Tibial artery (tissue), 4 donors: Measurements from ENCODE around the gene INSL3.
A peak's percentile ranks its signal among the peaks of the same experiment; 100 is the strongest.
"Not testable (repeated sequence)": the region's sequence is repeated elsewhere in the genome, so short reads cannot be mapped to it uniquely, and the experiment has no call there.

Source experiments
- DNase-seq, 2 donors: peaks; one replicate each; pipeline ENCODE4 v3.0.0-alpha.2; 2019
- H3K27ac ChIP-seq, 2 donors: fragments of 200-600 bp; sonication (generic) in 1 of 2; 1 replicate in 1 of 2; 2 replicates in 1 of 2; pipeline ENCODE4 v1.5.1; 2018 to 2019; ENCODE audit warnings: mild to moderate bottlenecking in 1 of 2
- H3K27me3 ChIP-seq, 2 donors: fragments of 200-600 bp; sonication (generic) in 1 of 2; one replicate each; pipeline versions ENCODE4 v1.5.1 to v1.6.0; 2016 to 2019
- H3K36me3 ChIP-seq, 3 donors: fragments of 200-600 bp; sonication (generic) in 2 of 3; one replicate each; pipeline ENCODE4 v1.5.1; 2016 to 2019; ENCODE audit warnings: mild to moderate bottlenecking in 2 of 3
- H3K4me1 ChIP-seq, 4 donors: fragments of 200-600 bp; sonication (generic) in 2 of 4; 1 replicate in 3 of 4; 2 replicates in 1 of 4; pipeline ENCODE4 v1.5.1; 2016 to 2019
- H3K4me3 ChIP-seq, 2 donors: fragments of 200-600 bp; sonication (generic) in 1 of 2; 1 replicate in 1 of 2; 2 replicates in 1 of 2; pipeline ENCODE4 v1.5.1; 2018 to 2019; ENCODE audit warnings: mild to moderate bottlenecking in 2 of 2
- H3K9me3 ChIP-seq, 3 donors: fragments of 200-600 bp; sonication (generic) in 1 of 3; one replicate each; pipeline ENCODE4 v1.5.1; 2016 to 2019
- intact Hi-C: fragments of 100-400 bp; cut with DNase I; formaldehyde crosslinking; loops from one replicate; pipeline ENCODE4 v1.15.0; 2023; ENCODE audit warnings: low total_unique reads
- TF ChIP-seq, protein P1 (sequence below), 2 experiments: fragments of 200-600 bp in 1 of 2; fragments of 450-650 bp in 1 of 2; IDR thresholded peaks; one replicate each; pipeline ENCODE4 v1.5.1; 2017 to 2019; ENCODE audit warnings: antibody characterized with exemption in 2 of 2, mild to moderate bottlenecking in 1 of 2, moderate library complexity in 1 of 2

Gene INSL3

DNA sequence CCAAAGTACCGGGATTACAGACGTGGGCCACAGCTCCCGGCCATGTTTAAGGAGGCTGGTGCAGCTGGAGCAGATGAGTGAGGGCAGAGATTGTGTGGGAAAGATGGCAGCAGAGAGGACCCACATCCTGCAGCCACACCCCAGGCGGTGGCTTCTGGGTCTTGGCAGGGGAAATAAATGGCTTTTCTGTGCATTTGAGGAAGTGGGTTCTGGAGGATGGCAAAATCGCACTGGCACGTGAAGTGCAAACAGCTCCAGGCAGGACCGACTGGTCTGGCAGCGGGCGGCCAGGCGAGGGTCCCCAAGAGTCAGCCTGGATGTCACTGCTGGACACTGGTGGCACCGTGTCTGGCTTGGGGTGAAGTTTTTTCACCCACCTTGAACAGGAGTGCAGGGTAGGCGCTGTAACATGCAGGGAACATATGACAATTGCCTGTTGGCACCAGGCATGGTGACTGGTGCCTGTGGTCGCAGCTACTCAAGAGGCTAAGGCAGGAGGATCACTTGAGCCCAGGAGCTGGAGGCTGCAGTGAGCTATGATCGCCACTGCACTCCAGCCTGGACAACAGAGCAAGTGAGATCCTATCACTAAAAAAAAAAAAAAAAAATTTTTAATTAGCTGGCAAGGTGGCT is 17.9 kb downstream of the INSL3 start:
- H3K27me3 ChIP-seq = peaks cover 0 to 52% of the 10 kb centered on the region in 2 donors
- TF ChIP-seq, protein P1, sequence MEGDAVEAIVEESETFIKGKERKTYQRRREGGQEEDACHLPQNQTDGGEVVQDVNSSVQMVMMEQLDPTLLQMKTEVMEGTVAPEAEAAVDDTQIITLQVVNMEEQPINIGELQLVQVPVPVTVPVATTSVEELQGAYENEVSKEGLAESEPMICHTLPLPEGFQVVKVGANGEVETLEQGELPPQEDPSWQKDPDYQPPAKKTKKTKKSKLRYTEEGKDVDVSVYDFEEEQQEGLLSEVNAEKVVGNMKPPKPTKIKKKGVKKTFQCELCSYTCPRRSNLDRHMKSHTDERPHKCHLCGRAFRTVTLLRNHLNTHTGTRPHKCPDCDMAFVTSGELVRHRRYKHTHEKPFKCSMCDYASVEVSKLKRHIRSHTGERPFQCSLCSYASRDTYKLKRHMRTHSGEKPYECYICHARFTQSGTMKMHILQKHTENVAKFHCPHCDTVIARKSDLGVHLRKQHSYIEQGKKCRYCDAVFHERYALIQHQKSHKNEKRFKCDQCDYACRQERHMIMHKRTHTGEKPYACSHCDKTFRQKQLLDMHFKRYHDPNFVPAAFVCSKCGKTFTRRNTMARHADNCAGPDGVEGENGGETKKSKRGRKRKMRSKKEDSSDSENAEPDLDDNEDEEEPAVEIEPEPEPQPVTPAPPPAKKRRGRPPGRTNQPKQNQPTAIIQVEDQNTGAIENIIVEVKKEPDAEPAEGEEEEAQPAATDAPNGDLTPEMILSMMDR (IDR thresholded peaks at IDR 0.05) = no peak
- H3K4me1 ChIP-seq = no peaks in the 10 kb centered on the region
- H3K36me3 ChIP-seq = no peaks in the 10 kb centered on the region
- peak in 1 of 2 donors; percentile 57 for DNase-seq
- no peak overlapping the region for H3K4me3 ChIP-seq
- no peaks in the 10 kb centered on the region for H3K9me3 ChIP-seq
- intact Hi-C loops = no loop called here
- no peak overlapping the region for H3K27ac ChIP-seq

DNA sequence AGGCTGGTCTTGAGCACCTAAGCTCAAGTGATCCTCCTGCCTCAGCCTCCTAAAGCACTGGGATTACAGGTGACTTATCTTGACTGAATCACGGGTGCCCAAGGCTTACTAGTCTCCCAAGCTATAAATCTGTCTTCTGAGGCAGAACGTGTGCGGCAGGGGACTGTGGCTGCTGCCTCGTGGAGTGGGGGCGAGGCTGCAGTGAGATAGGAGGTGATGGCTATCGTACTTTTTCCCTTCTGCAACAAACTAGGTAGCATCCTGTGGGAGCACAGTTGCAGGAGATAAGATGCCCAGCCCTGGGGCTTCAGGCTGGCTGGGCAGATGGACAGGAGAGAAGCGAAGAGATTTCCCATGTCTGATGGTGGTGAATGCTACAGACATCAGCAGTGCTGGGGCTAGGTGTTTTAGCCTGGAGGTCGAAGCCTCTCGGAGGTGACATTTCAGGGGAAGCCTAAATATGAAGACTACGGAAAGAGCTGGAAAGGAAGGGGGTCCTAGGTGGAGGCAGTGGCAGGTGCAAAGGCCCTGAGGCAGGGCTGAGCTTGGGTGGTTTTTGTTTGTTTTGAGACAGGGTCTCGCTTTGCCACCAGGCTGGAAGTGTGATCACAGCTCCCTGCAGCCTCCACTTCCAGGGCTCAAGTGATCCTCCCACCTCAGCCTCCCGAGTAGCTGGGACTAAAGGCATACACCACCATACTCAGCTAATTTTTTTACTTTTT is 19.0 kb downstream of the INSL3 start:
- no peaks in the 10 kb centered on the region for H3K4me1 ChIP-seq
- no peaks in the 10 kb centered on the region for H3K9me3 ChIP-seq
- TF ChIP-seq, protein P1 (IDR thresholded peaks at IDR 0.05) = no peak
- no peak overlapping the region for H3K4me3 ChIP-seq
- H3K27me3 ChIP-seq = peaks cover 0 to 52% of the 10 kb centered on the region in 2 donors
- no peak for DNase-seq
- H3K27ac ChIP-seq = no peak overlapping the region
- intact Hi-C loops = no loop called here
- H3K36me3 ChIP-seq = no peaks in the 10 kb centered on the region

DNA sequence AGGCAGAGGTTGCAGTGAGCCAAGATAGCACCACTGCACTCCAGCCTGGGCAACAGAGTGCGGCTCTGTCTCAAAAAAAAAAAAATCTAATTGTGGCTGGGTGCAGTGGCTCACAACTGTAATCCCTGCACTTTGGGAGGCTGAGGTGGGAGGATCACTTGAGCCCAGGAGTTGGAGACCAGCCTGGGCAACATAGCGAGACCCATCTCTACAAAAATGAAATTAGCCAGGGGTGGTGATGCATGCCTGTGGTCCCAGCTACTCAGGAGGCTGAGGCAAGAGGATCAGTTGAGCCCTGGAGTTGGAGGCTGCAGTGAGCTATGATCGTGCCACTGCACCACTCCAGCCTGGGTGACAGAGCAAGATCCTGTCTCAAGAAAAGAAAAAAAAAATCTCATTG is 22.7 kb downstream of the INSL3 start:
- intact Hi-C loops = not testable (repeated sequence)

DNA sequence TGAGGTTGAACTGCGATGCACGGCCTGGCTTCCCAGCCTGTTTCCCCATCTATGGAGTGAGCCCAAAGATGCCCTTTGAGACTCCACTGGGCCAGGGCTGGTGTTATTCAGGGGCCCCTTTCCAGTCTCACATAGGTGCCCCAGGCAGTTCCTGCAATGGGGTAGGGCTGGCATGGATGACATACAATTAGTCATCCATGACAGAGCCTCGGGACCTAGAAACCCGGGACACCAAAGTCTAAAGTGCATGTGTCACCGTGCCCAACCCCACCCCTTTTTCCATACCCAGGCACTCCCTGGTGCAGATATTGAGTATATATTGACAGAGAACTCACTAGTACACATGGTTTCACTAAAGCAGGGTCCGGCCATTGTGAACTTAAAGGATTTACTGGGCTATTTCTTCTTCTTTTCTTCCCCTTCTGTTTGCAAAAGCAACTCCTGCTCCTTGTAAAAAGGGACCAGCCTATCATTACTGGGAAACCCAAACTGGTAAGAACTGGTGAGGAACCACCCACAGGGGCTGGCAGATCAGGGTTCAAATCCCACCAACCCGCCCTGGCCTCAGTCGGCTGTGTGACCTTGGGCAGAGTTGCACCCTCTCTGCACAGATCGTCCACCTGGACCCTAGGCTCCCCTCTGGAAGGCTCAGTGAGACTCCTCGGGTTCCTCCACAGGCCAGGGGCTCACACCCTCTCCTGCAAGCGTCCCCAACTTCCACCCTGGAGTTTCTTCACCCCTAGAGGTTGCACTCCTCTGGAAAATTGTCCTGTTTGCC is 23.7 kb downstream of the INSL3 start:
- Histone ChIP-seq H3K27me3 (peaks cover 4 to 81% of the 10 kb centered on the region in 2 donors), H3K4me1 (peaks cover 0 to 7% (median 0%) of the 10 kb centered on the region in 4 donors), H3K36me3 (no peaks in the 10 kb centered on the region), H3K9me3 (no peaks in the 10 kb centered on the region), H3K4me3 (no peak overlapping the region), H3K27ac (no peak overlapping the region)
- TF ChIP-seq, protein P1 (IDR thresholded peaks at IDR 0.05) = no peak
- intact Hi-C loops = no loop called here
- DNase-seq = no peak

More for the DNA sequence above, 22.7 kb downstream of the INSL3 start:
- not testable (repeated sequence) for H3K27ac ChIP-seq, H3K9me3 ChIP-seq, H3K36me3 ChIP-seq, H3K4me1 ChIP-seq, H3K4me3 ChIP-seq, DNase-seq
- peaks cover 4 to 77% of the 10 kb centered on the region in 2 donors for H3K27me3 ChIP-seq

DNA sequence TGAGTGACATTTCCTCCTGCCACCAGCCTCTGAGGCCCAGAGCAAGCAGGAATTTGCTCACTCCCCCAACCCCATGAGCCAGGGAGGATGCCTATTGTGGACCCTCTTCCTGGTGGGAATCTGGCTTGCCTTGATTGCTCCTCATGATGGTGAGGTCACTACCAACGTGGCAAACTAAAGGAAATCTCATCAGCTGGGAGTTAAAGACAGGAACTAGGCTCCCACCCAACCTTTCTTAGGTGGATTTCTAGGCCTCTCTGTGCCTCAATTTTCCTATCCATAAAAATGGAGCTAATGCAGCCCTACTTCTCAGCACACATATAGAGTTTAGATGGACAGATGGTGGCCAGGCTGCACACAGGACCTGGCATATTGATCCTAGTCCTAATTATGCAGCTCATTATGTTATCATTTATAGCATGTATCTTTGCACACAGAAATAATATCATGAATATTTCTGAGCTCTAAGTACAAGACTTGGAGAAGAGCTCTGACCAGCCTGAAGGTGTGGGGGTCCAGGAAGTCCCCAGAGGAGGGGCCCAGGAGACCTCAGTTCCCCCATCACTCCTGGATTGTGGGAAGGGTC is 24.4 kb downstream of the INSL3 start:
- no peak for DNase-seq
- H3K27me3 ChIP-seq = peaks cover 4 to 81% of the 10 kb centered on the region in 2 donors
- peaks cover 0 to 7% (median 0%) of the 10 kb centered on the region in 4 donors for H3K4me1 ChIP-seq
- H3K4me3 ChIP-seq = no peak overlapping the region
- no peaks in the 10 kb centered on the region for H3K9me3 ChIP-seq
- H3K36me3 ChIP-seq = no peaks in the 10 kb centered on the region
- intact Hi-C loops = no loop called here
- TF ChIP-seq, protein P1 (IDR thresholded peaks at IDR 0.05) = no peak
- no peak overlapping the region for H3K27ac ChIP-seq
